H9 (cell line): ENCODE measurements around the gene CRMP1. TPM values are rescaled to one million over a fixed set of nuclear protein-coding genes. Genes with fewer than 3 reads are reported as not detected.

ENCODE experiments used
- DNase-seq: peaks from one replicate; pipeline ENCODE4 v3.0.0-alpha.2; 2017
- H2AFZ ChIP-seq: one replicate; pipeline ENCODE4 v1.6.1; 2013; ENCODE audit warnings: mild to moderate bottlenecking, low read length, control low read depth, moderate library complexity
- H2AK5ac ChIP-seq: 2 replicates; pipeline ENCODE4 v1.6.1; 2013; ENCODE audit warnings: low read length, control low read depth, mixed read lengths; ENCODE audit not compliant: insufficient read length
- H2BK120ac ChIP-seq: one replicate; pipeline ENCODE4 v1.6.1; 2013; ENCODE audit warnings: low read depth, mild to moderate bottlenecking, low read length, control low read depth, inconsistent platforms; ENCODE audit not compliant: poor library complexity, severe bottlenecking
- H2BK12ac ChIP-seq: 2 replicates; pipeline ENCODE4 v1.6.1; 2013; ENCODE audit warnings: low read length, control low read depth, mixed read lengths, low read depth; ENCODE audit not compliant: insufficient read length
- H2BK15ac ChIP-seq: 2 replicates; pipeline ENCODE4 v1.6.1; 2013; ENCODE audit warnings: low read depth, low read length, control low read depth
- H2BK20ac ChIP-seq: one replicate; pipeline ENCODE4 v1.6.1; 2013; ENCODE audit warnings: low read depth, mild to moderate bottlenecking, low read length, control low read depth, inconsistent platforms; ENCODE audit not compliant: poor library complexity, severe bottlenecking
- H2BK5ac ChIP-seq: 2 replicates; pipeline ENCODE4 v1.6.1; 2013; ENCODE audit warnings: low read length, control low read depth, mixed read lengths; ENCODE audit not compliant: insufficient read length
- H3K14ac ChIP-seq: 2 replicates; pipeline ENCODE4 v1.6.1; 2013; ENCODE audit warnings: low read length, control low read depth; ENCODE audit not compliant: insufficient read depth
- H3K18ac ChIP-seq: 2 replicates; pipeline ENCODE4 v1.6.1; 2013; ENCODE audit warnings: low read depth, mild to moderate bottlenecking, mixed read lengths, low read length, control low read depth; ENCODE audit not compliant: insufficient read length
- H3K23ac ChIP-seq: 2 replicates; pipeline ENCODE4 v1.6.1; 2013; ENCODE audit warnings: low read length, control low read depth, mixed read lengths, low read depth; ENCODE audit not compliant: insufficient read length
- H3K23me2 ChIP-seq: 2 replicates; pipeline ENCODE4 v1.6.1; 2013; ENCODE audit warnings: low read depth, mild to moderate bottlenecking, mixed read lengths, low read length, control low read depth; ENCODE audit not compliant: insufficient read length, poor library complexity, severe bottlenecking
- H3K27ac ChIP-seq: 2 replicates; pipeline ENCODE4 v1.5.1; 2013; ENCODE audit warnings: low read length, control low read depth, mixed read lengths, low read depth; ENCODE audit not compliant: insufficient read length
- H3K27me3 ChIP-seq: 2 replicates; pipeline ENCODE4 v1.6.1; 2013; ENCODE audit warnings: low read length, control low read depth, inconsistent platforms; ENCODE audit not compliant: insufficient read depth
- H3K4ac ChIP-seq: 2 replicates; pipeline ENCODE4 v1.6.1; 2013; ENCODE audit warnings: low read depth, mild to moderate bottlenecking, control low read depth, inconsistent platforms, low read length, moderate library complexity
- H3K4me1 ChIP-seq: 2 replicates; pipeline ENCODE4 v1.6.1; 2013; ENCODE audit warnings: low read length, control low read depth, inconsistent platforms; ENCODE audit not compliant: insufficient read depth
- H3K4me2 ChIP-seq: 2 replicates; pipeline ENCODE4 v1.6.1; 2013; ENCODE audit warnings: low read length, control low read depth, mixed read lengths; ENCODE audit not compliant: insufficient read length, insufficient read depth
- H3K56ac ChIP-seq: 2 replicates; pipeline ENCODE4 v1.6.1; 2013; ENCODE audit warnings: low read depth, mild to moderate bottlenecking, mixed read lengths, low read length, control low read depth; ENCODE audit not compliant: insufficient read length
- H3K79me1 ChIP-seq: 2 replicates; pipeline ENCODE4 v1.6.1; 2013; ENCODE audit warnings: low read depth, mild to moderate bottlenecking, moderate library complexity, low read length, control low read depth, inconsistent platforms; ENCODE audit not compliant: insufficient read depth, poor library complexity, severe bottlenecking
- H3K79me2 ChIP-seq: 2 replicates; pipeline ENCODE4 v1.6.1; 2013; ENCODE audit warnings: low read length, control low read depth, inconsistent platforms; ENCODE audit not compliant: insufficient read depth
- H3K9ac ChIP-seq: 2 replicates; pipeline ENCODE4 v1.6.1; 2013; ENCODE audit warnings: low read length, control low read depth, mixed read lengths; ENCODE audit not compliant: insufficient read length; ENCODE audit errors: extremely low read depth
- H3K9me3 ChIP-seq: one replicate; pipeline ENCODE4 v1.6.1; 2013; ENCODE audit warnings: low read depth, low read length, inconsistent platforms; ENCODE audit not compliant: control insufficient read depth
- H3T11ph ChIP-seq: one replicate; pipeline ENCODE4 v1.6.1; 2013; ENCODE audit warnings: mild to moderate bottlenecking, low read length, control low read depth, inconsistent platforms
- H4K20me1 ChIP-seq: one replicate; pipeline ENCODE4 v1.6.1; 2013; ENCODE audit not compliant: control insufficient read depth, insufficient read length, insufficient read depth
- H4K5ac ChIP-seq: 2 replicates; pipeline ENCODE4 v1.6.1; 2013; ENCODE audit warnings: low read depth, mild to moderate bottlenecking, mixed read lengths, low read length, control low read depth; ENCODE audit not compliant: insufficient read length
- H4K8ac ChIP-seq: replicated peaks from 2 replicates; pipeline ENCODE4 v1.6.1; 2013; ENCODE audit warnings: low read length, control low read depth, mixed read lengths, low read depth; ENCODE audit not compliant: insufficient read length
- H4K91ac ChIP-seq: 2 replicates; pipeline ENCODE4 v1.6.1; 2013; ENCODE audit warnings: low read depth, mild to moderate bottlenecking, moderate library complexity, mixed read lengths, low read length, control low read depth; ENCODE audit not compliant: insufficient read length
- H3K27ac Mint-ChIP-seq, 3 experiments: 2 replicates in 2 of 3; 3 replicates in 1 of 3; pipeline ENCODE4 v1.8.0; 2020 to 2021; ENCODE audit warnings: mixed read lengths in 3 of 3, mild to moderate bottlenecking in 1 of 3, moderate library complexity in 1 of 3
- H3K27me3 Mint-ChIP-seq: 2 replicates; pipeline ENCODE4 v1.8.0; 2021; ENCODE audit warnings: low read depth, mild to moderate bottlenecking, moderate library complexity, mixed read lengths
- H3K36me3 Mint-ChIP-seq, 3 experiments: 2 replicates in 2 of 3; 3 replicates in 1 of 3; pipeline ENCODE4 v1.8.0; 2020 to 2021; ENCODE audit warnings: low read depth in 3 of 3, mixed read lengths in 3 of 3; ENCODE audit not compliant: insufficient read depth in 1 of 3
- H3K4me1 Mint-ChIP-seq, 2 experiments: 2 replicates each; pipeline ENCODE4 v1.8.0; 2020; ENCODE audit warnings: mixed read lengths in 2 of 2
- H3K4me3 Mint-ChIP-seq, 2 experiments: 2 replicates in 1 of 2; 3 replicates in 1 of 2; pipeline ENCODE4 v1.8.0; 2020 to 2021; ENCODE audit warnings: mild to moderate bottlenecking in 2 of 2, mixed read lengths in 2 of 2, moderate library complexity in 1 of 2
- H3K9me3 Mint-ChIP-seq, 2 experiments: 2 replicates in 1 of 2; 3 replicates in 1 of 2; pipeline ENCODE4 v1.8.0; 2020; ENCODE audit warnings: mild to moderate bottlenecking in 2 of 2, mixed read lengths in 2 of 2, moderate library complexity in 1 of 2
- CTCF ChIP-seq: fragments of 200-600 bp; sonication (generic); conservative IDR thresholded peaks from 3 replicates; pipeline ENCODE4 v1.8.0; 2021; ENCODE audit warnings: antibody characterized with exemption, mild to moderate bottlenecking
- WGBS: extraction: QIAGEN DNeasy Blood & Tissue Kit; methylation state at CpG from one replicate; pipeline ENCODE4 v1.1.7; 2013; ENCODE audit warnings: missing lambda C conversion rate, low lambda C conversion rate, mixed read lengths; ENCODE audit not compliant: insufficient read length; ENCODE audit errors: extremely low coverage; 5-methylcytosine and 5-hydroxymethylcytosine counted together
- total RNA-seq: library from RNA; stranded (reverse); gene quantifications from 2 replicates; pipeline ENCODE4 v1.2.1, GENCODE V29; 2021

CRMP1 gene
- total RNA-seq, 1 experiment from 2014 or later = 71.6 TPM

DNA sequence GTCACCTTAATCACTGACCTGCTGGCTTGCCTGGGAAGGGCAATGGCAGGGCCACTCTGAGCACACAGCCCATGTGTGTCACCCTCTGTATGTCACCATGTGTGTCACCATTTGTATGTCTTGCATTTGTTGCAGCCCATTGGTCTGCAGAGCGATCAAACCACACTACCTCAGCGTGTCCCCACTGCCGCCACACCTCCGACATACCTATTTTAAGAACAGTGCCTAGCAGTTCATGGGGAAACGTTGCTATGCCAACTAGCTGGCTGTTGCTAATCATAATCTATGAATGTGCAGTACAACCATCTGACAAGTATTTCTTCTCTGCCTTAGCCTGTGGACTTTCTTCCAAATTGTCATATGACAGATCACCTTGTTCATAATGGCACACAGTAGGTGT lies 8.0 kb upstream of the CRMP1 start:
- Histone ChIP-seq H3K27ac (no peak overlapping the region), H3K9me3 (no peaks in the 10 kb centered on the region), H2AK5ac (no peak overlapping the region), H2BK20ac (no peak overlapping the region), H3K4ac (no peak overlapping the region), H4K5ac (no peak overlapping the region), H3T11ph (no peak overlapping the region), H3K27me3 (no peaks in the 10 kb centered on the region; the same call in 1 of the 2 replicates), H4K20me1 (no peaks in the 10 kb centered on the region), H4K8ac (no peak overlapping the region), H3K18ac (no peak overlapping the region), H2BK120ac (no peak overlapping the region), H3K79me2 (no peaks in the 10 kb centered on the region), H4K91ac (no peak overlapping the region), H2BK5ac (no peak overlapping the region), H3K4me2 (no peak overlapping the region), H2BK12ac (no peak overlapping the region), H3K9ac (no peak overlapping the region), H3K23ac (peak overlapping the region; percentile 86), H3K14ac (no peak overlapping the region), H2AFZ (no peak overlapping the region), H3K23me2 (no peaks in the 10 kb centered on the region), H3K56ac (no peak overlapping the region), H3K4me1 (peaks cover 8% of the 10 kb centered on the region; the same call in 1 of the 2 replicates), H2BK15ac (no peak overlapping the region), H3K79me1 (no peaks in the 10 kb centered on the region)
- Mint-ChIP-seq H3K4me1 (peaks cover 48 to 52% of the 10 kb centered on the region in 2 experiments), H3K4me3 (no peak overlapping the region), H3K27ac (no peak overlapping the region), H3K36me3 (peaks cover 0 to 9% (median 3%) of the 10 kb centered on the region in 3 experiments; a peak in 4 of 7 replicates), H3K9me3 (peaks cover 5 to 10% of the 10 kb centered on the region in 2 experiments), H3K27me3 (peaks cover 98% of the 10 kb centered on the region)
- TF ChIP-seq CTCF = no peak
- WGBS = no CpG with 5 or more reads among the region's 5 CpGs
- no peak for DNase-seq
